NT2/D1 (cell line): ENCODE results near the gene RHOV.

ENCODE experiments used
- SUZ12 ChIP-seq: IDR thresholded peaks from 2 replicates; pipeline ENCODE4 v1.6.1; 2011; ENCODE audit not compliant: insufficient read length, insufficient read depth; ENCODE audit errors: extremely low read depth
- YY1 ChIP-seq: IDR thresholded peaks from 2 replicates; pipeline ENCODE4 v1.6.1; 2011; ENCODE audit not compliant: insufficient read length, insufficient read depth
- ZNF274 ChIP-seq: IDR thresholded peaks from 2 replicates; pipeline ENCODE4 v1.6.1; 2011; ENCODE audit warnings: mild to moderate bottlenecking, low read depth, low read length

GRCh38 chr15:40893019-40893670 lies 19.1 kb upstream of the RHOV start:
- TF ChIP-seq ZNF274 = no peak
- no peak for TF ChIP-seq SUZ12
- TF ChIP-seq YY1 = no peak
